HG02642 (cell line): ENCODE data around the gene TMED4.
A peak's percentile ranks its signal among the peaks of the same experiment; 100 is the strongest.
"Not testable (repeated sequence)": the region's sequence is repeated elsewhere in the genome, so short reads cannot be mapped to it uniquely, and the experiment has no call there.

Experiments used
- ATAC-seq: cut with Tn5 transposase; IDR thresholded peaks from one replicate; pipeline ENCODE4 v1.9.1; 2021; ENCODE audit warnings: mild to moderate bottlenecking; ENCODE audit not compliant: unreplicated experiment, poor library complexity

The TMED4 gene

GRCh38 chr7:44573464-44574286, 8.4 kb downstream of the TMED4 start, which contains the start of gene DDX56:
DDX56 (minus strand) TSS chr7:44573908; CDS start chr7:44573895, 13 bp downstream.
- peak; percentile 95 for ATAC-seq

GRCh38 chr7:44572771-44573170, 9.3 kb downstream of the TMED4 start:
- no peak for ATAC-seq

DNA sequence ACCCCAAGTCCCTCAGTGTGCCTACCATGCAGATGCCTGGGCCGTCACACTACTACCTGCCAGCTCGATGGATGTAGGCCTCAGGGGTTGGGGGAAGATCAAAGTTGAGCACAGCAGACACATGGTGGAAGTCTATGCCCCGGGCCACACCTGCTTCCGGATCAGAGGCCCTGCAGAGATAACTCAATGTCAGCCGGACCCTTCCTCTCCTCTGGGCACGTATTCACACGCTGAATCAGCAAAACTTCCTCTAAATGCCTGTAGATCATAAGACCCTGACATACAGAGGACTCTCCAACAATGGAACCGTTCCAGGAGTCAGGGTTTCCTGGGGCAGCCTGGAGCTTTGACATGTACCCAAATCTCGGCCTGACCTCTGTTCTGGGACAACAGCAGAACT, 12.1 kb downstream of the TMED4 start:
- no peak for ATAC-seq

- no peak for ATAC-seq
These were observed 13.1 kb downstream of the TMED4 start for GRCh38 chr7:44568771-44569560.

GRCh38 chr7:44567884-44568283, 14.1 kb downstream of the TMED4 start:
- ATAC-seq = no peak

DNA sequence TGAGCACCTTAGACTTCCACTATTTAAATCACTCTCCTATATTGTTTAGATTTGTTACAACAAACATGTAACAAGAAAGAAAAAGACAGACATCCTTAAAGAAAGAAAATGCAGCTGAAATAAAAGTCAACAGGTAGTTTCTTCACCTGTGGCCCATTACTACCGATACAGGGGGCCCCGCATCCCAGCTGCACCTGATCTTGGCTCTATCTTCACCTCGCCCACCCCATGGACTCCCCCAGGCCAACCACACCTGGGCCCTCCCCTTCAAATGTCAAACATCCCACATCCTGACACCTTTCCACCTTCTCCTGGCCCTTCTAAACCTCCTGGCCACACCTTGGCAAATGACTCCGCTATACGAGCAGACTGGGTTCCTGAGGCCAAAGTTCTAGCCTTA, 15.4 kb downstream of the TMED4 start:
- ATAC-seq = no peak

DNA sequence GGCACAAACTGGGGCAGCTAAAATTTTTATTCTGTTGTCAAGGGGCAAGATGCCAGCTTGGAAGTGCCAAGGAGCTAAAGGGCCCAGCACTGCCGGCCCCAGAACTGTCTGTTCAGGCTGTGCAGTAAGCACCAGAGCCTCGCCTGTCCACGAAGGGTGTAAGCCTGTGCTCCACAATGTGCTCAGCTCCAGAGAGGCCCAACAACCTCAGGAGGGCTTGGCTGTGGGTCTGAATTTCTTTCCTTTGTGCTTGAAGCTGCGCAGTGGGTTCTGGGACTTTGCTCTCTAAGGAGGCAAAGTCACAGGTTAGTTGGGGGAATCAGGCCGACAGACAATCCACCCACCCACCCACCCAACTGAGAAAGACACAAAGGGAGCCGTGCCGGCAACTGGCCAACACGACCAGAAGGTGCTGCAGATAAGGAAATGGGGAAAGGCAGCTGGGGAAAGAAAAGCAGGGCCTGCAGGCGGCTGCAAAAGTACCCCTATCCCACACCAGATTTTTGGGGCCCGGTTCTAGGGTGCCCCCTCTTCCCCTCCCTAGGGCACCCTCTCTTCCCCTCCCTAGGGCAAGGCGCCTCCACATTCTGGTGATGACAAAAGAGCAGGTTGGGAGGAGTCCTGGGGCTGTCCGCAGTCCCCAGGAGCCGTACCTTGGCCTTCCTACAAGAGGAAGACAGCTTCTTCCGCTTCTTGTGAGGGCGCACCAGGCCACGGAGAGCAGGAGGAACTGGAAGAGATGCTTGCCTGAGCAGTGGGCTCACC, 16.1 kb downstream of the TMED4 start:
- ATAC-seq = peak; percentile 30

DNA sequence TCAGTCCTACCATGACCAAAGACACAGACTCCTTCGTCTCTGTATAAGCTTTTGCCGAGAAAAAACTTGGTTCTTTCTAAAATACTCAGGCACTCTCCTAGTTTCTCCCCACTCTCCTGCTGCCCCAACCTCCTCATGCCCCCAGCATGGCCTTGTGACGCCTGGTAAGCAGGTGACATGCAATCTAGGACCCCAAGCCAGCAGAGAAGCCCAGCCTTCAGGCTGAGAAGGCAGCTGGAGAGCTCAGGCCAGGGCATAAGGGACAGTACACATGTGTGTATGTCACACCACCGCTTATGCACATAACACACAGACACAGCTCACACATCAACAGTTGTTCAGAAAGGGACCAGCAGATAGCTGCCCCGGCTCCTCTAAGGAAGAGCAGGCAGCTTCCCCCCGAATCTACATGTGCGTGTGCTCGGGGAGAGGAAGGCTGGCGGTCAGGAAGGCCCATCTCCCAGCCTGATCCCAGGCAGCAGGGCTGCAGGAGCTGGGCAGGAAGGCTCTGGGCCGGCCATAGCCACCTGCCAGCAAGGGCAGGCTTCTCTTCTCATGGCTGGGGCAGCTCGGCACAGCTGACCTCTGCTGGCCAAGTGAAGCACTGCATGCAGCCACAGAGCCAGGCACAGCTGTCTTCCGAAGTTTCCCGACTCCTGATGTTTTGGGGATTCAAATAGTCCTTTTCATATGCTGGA, 16.8 kb downstream of the TMED4 start:
- peak; percentile 61 for ATAC-seq

DNA sequence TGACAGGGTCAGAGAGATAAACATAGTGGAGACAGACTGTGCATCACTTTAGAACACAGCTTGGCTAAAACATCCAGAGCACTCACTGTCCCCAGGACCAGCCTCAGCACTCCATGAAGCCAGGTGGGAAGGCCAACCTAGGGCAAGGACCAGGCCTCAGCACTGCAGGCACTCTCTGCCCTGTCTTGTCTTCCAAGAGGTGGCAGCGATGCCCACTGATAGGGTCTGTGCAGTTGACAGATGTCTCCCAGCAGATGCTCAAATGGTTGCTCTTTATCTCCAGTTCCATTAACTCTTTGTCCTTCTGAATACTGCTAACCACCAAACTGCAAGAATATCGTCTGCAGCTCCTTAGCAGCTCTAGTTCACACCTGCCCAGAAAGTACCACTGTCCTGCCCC, 17.4 kb downstream of the TMED4 start:
- no peak for ATAC-seq

DNA sequence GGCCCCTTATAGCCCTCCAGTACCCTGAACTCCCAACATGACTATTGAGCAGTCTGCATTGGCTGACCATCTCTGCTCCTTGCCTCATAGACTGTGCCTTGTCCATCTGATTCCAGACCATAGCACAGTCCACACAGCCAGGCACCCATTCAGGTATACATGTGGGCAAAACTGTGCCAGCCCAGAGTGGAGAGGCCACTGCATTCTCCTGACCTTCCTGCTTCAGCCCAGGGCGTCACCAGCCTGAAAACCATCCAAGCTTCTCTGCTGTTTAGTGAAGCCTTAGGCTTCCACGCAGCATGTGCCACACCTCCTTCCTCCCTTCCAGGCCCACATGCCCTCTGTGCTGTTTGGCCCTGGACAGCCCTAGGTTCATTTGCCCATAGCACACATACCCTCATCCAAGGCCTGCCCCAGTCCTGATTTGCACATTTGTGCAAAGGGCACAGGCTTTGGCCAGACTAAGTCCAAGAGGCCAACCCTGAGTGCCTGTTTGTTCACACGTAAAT, 18.8 kb downstream of the TMED4 start:
- no peak for ATAC-seq

GRCh38 chr7:44562622-44562962, 19.4 kb downstream of the TMED4 start:
- ATAC-seq = not testable (repeated sequence)

- no peak for ATAC-seq
These were observed 19.9 kb downstream of the TMED4 start for GRCh38 chr7:44561962-44562621.

- ATAC-seq = no peak
These were observed 20.6 kb downstream of the TMED4 start for GRCh38 chr7:44561481-44561880.

DNA sequence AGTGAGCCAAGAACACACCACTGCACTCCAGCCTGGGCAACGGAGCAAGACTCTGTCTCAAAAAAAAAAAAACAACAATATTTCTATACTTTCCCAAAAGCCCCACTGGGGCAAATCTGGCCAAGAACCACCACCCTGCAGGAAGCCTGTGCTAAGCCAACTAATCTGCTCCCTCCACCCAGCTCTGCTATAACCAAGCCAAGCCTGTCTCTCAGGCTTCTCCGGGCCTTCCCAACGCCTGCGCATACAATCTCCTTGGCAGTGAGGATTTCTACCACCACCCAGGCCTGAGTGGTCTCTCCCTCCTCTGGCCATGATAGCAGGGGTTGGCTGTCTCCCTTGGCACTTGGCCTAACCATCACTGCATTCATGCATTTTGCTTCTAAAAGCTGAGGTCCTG, 22.5 kb downstream of the TMED4 start:
- no peak for ATAC-seq

GRCh38 chr7:44557485-44557884, 24.5 kb downstream of the TMED4 start:
- ATAC-seq = no peak

DNA sequence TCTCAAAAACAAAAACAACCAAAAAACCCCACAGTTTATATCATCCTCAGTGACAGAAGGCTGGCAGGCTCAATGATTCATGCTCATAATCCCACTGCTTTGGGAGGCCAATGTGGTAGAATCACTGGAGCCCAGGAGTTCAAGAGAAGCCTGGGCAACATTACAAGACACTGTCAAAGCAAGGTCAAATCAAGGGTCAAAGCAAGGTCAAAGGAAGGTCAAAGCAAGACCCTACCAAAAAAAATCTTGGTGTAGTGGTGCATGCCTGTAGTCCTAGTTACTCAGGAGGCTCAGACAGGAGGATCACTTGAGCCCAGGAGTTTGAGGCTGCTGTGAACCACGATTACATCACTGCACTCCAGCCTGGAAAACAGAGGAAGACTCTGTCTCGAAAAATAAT, 26.7 kb downstream of the TMED4 start:
- ATAC-seq = no peak

DNA sequence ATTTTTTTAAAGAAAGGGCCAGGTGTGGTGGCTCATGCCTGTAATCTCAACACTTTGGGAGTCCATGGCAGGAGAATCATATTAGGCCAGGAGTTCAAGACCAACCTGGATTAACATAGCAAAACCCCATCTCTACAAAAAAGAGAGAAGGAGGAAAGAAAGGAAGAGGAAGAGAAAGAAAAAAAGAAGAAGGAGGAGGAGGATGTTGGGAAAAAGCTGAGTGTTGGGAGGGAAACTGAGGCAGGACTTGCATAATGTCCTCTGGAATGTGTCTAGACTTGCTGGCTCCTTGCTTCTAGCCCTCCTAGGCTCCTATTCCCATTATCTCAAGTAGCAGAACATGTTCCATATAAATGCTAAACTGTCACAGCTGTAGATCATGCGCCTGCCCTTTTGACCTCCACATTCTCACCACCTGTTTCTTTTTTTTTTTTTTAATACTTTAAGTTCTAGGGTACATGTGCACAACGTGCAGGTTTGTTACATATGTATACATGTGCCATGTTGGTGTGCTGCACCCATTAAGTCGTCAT, 29.5 kb downstream of the TMED4 start:
- not testable (repeated sequence) for ATAC-seq

DNA sequence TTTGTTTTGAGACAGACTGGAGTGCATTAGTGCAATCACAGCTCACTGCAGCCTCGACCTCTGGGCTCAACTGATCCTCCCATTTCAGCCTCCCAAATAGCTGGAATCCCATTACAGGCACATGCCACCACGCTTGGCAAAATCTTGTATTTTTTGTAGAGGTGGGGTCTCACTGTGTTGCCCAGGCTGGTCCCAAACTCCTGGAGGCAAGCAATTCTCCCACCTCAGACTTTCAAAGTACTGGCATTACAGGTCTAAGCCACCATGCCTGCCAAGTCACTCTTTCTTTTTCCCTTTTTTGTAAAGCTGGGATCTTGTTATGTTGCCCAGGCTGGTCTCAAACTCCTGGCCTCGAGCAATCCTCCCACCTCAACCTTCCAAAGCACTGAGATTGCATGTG, 32.6 kb downstream of the TMED4 start:
- no peak for ATAC-seq

DNA sequence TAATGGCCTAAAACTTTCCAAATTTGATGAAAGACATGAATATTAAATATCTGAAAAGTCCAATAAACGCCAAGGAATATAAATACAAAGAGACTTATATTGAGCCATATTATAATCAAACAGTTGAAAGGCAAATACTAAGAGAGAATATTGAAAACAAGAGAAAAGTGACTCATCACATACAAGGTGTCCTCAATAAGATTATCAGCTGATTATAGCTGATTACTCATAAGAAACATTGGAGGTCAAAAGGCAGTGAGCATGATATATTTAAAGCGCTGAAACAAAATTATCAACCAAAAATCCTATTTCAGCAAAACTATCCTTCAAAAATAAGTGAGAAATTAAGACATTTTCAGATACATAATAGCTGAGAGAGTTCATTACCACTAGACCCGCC, 33.1 kb downstream of the TMED4 start:
- no peak for ATAC-seq
